ENCODE data around the gene PHKB.

Gene PHKB

DNA sequence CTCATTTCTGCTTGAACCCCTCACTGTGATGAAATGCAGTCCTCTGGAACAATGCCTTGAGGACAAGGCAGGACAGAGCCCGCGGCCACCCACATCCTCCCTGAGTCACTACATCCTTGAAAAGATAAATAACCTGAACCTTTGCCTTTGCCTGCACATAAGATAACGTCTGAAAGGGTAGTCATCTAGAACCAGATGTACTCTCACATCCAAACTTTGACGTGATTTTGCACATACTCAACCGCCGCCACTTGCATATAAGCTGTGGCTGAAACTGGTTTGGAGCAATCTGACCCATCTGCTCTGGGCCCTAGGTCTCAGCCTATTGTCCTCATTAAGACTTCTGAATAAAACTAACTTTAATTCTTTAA, 252.1 kb downstream of the PHKB start:
- no peak for DNase-seq (ENCODE audit: low spot score)
- in situ Hi-C loops (cut with MboI; ENCODE audit: low sequenced_read_pairs, unreplicated experiment), result no loop called here
- TF ChIP-seq, protein P1, sequence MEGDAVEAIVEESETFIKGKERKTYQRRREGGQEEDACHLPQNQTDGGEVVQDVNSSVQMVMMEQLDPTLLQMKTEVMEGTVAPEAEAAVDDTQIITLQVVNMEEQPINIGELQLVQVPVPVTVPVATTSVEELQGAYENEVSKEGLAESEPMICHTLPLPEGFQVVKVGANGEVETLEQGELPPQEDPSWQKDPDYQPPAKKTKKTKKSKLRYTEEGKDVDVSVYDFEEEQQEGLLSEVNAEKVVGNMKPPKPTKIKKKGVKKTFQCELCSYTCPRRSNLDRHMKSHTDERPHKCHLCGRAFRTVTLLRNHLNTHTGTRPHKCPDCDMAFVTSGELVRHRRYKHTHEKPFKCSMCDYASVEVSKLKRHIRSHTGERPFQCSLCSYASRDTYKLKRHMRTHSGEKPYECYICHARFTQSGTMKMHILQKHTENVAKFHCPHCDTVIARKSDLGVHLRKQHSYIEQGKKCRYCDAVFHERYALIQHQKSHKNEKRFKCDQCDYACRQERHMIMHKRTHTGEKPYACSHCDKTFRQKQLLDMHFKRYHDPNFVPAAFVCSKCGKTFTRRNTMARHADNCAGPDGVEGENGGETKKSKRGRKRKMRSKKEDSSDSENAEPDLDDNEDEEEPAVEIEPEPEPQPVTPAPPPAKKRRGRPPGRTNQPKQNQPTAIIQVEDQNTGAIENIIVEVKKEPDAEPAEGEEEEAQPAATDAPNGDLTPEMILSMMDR (IDR thresholded peaks at IDR 0.05; ENCODE audit: borderline replicate concordance, control extremely low read depth, extremely low read depth, insufficient read depth, missing control alignments), result no peak

GRCh38 chr16:47715442-47716083, 254.4 kb downstream of the PHKB start:
- TF ChIP-seq, protein P1 (IDR thresholded peaks at IDR 0.05; ENCODE audit: borderline replicate concordance, control extremely low read depth, extremely low read depth, insufficient read depth, missing control alignments), result no peak
- in situ Hi-C loops (cut with MboI; ENCODE audit: low sequenced_read_pairs, unreplicated experiment), result no loop called here
- no peak for DNase-seq (ENCODE audit: low spot score)

- in situ Hi-C loops (cut with MboI; ENCODE audit: low sequenced_read_pairs, unreplicated experiment), result no loop called here
- TF ChIP-seq, protein P1 (IDR thresholded peaks at IDR 0.05; ENCODE audit: borderline replicate concordance, control extremely low read depth, extremely low read depth, insufficient read depth, missing control alignments), result no peak
Measured at GRCh38 chr16:47716571-47716970, 255.4 kb downstream of the PHKB start.

DNA sequence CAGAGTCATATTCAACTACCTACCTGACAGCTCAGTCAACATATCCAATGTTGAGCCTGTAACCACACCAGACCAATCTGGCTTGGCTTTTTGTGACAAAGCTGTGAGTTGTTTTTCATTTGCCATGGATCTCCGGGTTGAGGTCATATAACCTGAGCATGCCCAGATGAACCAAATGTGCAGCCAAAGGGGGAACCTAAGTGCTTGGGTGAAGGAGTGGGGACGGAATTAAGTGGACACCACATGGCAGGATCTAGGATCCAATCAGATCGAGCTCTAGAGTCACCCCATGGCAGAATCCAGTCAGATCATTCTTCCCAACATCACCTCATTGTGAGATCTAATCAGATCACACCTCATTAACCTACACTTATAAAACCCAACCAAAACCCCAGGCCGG, 258.6 kb downstream of the PHKB start:
- in situ Hi-C loops (cut with MboI; ENCODE audit: low sequenced_read_pairs, unreplicated experiment), result no loop called here
- no peak for DNase-seq (ENCODE audit: low spot score)
- TF ChIP-seq, protein P1 (IDR thresholded peaks at IDR 0.05; ENCODE audit: borderline replicate concordance, control extremely low read depth, extremely low read depth, insufficient read depth, missing control alignments), result no peak

More at GRCh38 chr16:47716571-47716970, 255.4 kb downstream of the PHKB start:
- DNase-seq (ENCODE audit: low spot score), result no peak

DNA sequence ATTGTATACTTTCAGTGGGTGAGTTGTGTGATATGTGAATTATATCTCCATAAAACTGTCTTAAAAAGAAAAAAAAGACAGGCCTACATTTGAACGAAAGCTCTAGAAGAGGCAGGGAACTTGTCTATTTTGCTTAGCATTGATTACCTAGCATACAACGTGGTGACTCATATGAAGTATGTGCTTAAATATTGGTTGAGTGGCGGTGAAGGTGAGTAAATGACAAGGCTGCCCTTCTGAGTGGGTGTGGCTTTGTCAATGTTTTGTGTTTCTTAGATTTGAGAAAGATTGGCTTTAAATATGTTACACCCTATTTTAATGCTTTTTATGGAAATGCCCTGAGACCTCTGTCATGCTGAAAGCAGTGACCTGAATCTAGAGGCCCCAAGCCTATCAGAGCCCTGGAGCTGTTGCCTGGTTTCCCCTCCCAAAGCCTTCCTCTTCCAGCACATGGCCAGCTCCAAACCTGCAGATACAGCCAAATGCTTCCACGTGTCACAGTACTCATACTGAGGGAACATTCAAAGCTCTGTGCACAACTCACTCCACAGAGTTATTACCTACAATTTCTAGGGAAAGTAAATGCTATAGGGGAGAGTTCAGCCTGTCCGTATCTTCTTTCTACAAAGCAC, 260.0 kb downstream of the PHKB start:
- in situ Hi-C loops (cut with MboI; ENCODE audit: low sequenced_read_pairs, unreplicated experiment), result no loop called here
- DNase-seq (ENCODE audit: low spot score), result no peak

GRCh38 chr16:47722046-47722445, 260.9 kb downstream of the PHKB start:
- DNase-seq (ENCODE audit: low spot score), result no peak
- in situ Hi-C loops (cut with MboI; ENCODE audit: low sequenced_read_pairs, unreplicated experiment), result no loop called here
- TF ChIP-seq, protein P1 (IDR thresholded peaks at IDR 0.05; ENCODE audit: borderline replicate concordance, control extremely low read depth, extremely low read depth, insufficient read depth, missing control alignments), result no peak

More for the DNA sequence above, 260.0 kb downstream of the PHKB start:
- TF ChIP-seq, protein P1 (IDR thresholded peaks at IDR 0.05; ENCODE audit: borderline replicate concordance, control extremely low read depth, extremely low read depth, insufficient read depth, missing control alignments), result no peak
